Measurements from ENCODE around the gene SLC25A27.

Gene SLC25A27

GRCh38 chr6:46704562-46704961 lies 51.8 kb downstream of the SLC25A27 start:
- FAIRE-seq (no peak), DNase-seq (ENCODE audit: extremely low spot score, insufficient read length, low read depth) (no peak)

- FAIRE-seq (no peak), DNase-seq (ENCODE audit: extremely low spot score, insufficient read length, low read depth) (no peak)
These were observed 53.7 kb downstream of the SLC25A27 start for GRCh38 chr6:46706464-46706863.

GRCh38 chr6:46711491-46711890 lies 58.7 kb downstream of the SLC25A27 start:
- FAIRE-seq (no peak), DNase-seq (ENCODE audit: extremely low spot score, insufficient read length, low read depth) (no peak)

- FAIRE-seq (no peak), DNase-seq (ENCODE audit: extremely low spot score, insufficient read length, low read depth) (no peak)
These were observed 62.4 kb downstream of the SLC25A27 start for GRCh38 chr6:46715141-46715540.

- DNase-seq (ENCODE audit: extremely low spot score, insufficient read length, low read depth): no peak
- no peak for FAIRE-seq
These were observed 66.3 kb downstream of the SLC25A27 start for GRCh38 chr6:46719099-46719498.

- FAIRE-seq (no peak), DNase-seq (ENCODE audit: extremely low spot score, insufficient read length, low read depth) (no peak)
These were observed 67.6 kb downstream of the SLC25A27 start for GRCh38 chr6:46720401-46720800.
